ENCODE measurements around the gene ARRB1.
"Not testable (repeated sequence)": the region's sequence is repeated elsewhere in the genome, so short reads cannot be mapped to it uniquely, and the experiment has no call there.

ARRB1 gene

GRCh38 chr11:75371949-75372876 lies 20.8 kb upstream of the ARRB1 start:
- DNase-seq, result no peak

GRCh38 chr11:75369560-75370255 lies 18.2 kb upstream of the ARRB1 start:
- DNase-seq, result no peak

- not testable (repeated sequence) for DNase-seq
Observed at GRCh38 chr11:75366826-75367225, 15.4 kb upstream of the ARRB1 start.

- DNase-seq, result no peak
Observed at GRCh38 chr11:75365711-75366181, 14.3 kb upstream of the ARRB1 start.

GRCh38 chr11:75362285-75362684 lies 10.8 kb upstream of the ARRB1 start:
- not testable (repeated sequence) for DNase-seq

GRCh38 chr11:75356613-75357012 lies 5.2 kb upstream of the ARRB1 start:
- DNase-seq, result no peak

- DNase-seq, result no peak
Observed at GRCh38 chr11:75355051-75355450, 3.6 kb upstream of the ARRB1 start.

GRCh38 chr11:75352588-75353206 lies 1.2 kb upstream of the ARRB1 start:
- no peak for DNase-seq

GRCh38 chr11:75351791-75352587 lies 528 bp upstream of the ARRB1 start:
- peak in 8 of 14 donors; percentile 36 to 67 (median 51) for DNase-seq

- DNase-seq, result peak in 7 of 14 donors; percentile 36 to 65 (median 56)
Observed at GRCh38 chr11:75350743-75351540, 519 bp downstream of the ARRB1 start.

- DNase-seq, result no peak
Observed at GRCh38 chr11:75350122-75350742, 1.2 kb downstream of the ARRB1 start.

GRCh38 chr11:75349521-75350116 lies 1.8 kb downstream of the ARRB1 start:
- DNase-seq, result peak in 3 of 14 donors; percentile 28 to 33 (median 28)

GRCh38 chr11:75347781-75348566 lies 3.5 kb downstream of the ARRB1 start:
- peak in 1 of 14 donors; percentile 16 for DNase-seq

- DNase-seq, result peak in 1 of 14 donors; percentile 77
Observed at GRCh38 chr11:75346912-75347647, 4.4 kb downstream of the ARRB1 start.

- DNase-seq, result no peak
Observed at GRCh38 chr11:75346296-75346695, 5.2 kb downstream of the ARRB1 start.

GRCh38 chr11:75345455-75346160 lies 5.9 kb downstream of the ARRB1 start:
- peak in 1 of 14 donors; percentile 26 for DNase-seq

- DNase-seq, result peak in 4 of 14 donors; percentile 27 to 36 (median 30)
Observed at GRCh38 chr11:75344761-75345454, 6.6 kb downstream of the ARRB1 start.

All from C1 segment of cervical spinal cord (tissue), 14 donors.